Fibroblast of villous mesenchyme (primary cell): ENCODE results near the gene LCORL. TPM values are rescaled to one million over a fixed set of nuclear protein-coding genes. Genes with fewer than 3 reads are reported as not detected.
"Not testable (repeated sequence)": the region's sequence is repeated elsewhere in the genome, so short reads cannot be mapped to it uniquely, and the experiment has no call there.

Experiments used
- DNase-seq: peaks from one replicate; pipeline ENCODE4 v3.0.0-alpha.2; 2010; ENCODE audit warnings: low read depth
- H3K4me3 ChIP-seq: 2 replicates; pipeline ENCODE4 v1.5.1; 2011; ENCODE audit warnings: low read depth, mild to moderate bottlenecking, low read length
- total RNA-seq: library from RNA; depleted of rRNA; stranded (reverse); fragments of >200 nt; gene quantifications from 2 replicates; pipeline ENCODE4 v1.2.3, GENCODE V29; 2012
- TF ChIP-seq, protein P1 (sequence below): IDR thresholded peaks from 2 replicates; pipeline ENCODE4 v1.5.1; 2012; ENCODE audit warnings: low read depth, mild to moderate bottlenecking, low read length; ENCODE audit not compliant: insufficient read depth

LCORL gene
- total RNA-seq, 1 donor, result 19.4 TPM

DNA sequence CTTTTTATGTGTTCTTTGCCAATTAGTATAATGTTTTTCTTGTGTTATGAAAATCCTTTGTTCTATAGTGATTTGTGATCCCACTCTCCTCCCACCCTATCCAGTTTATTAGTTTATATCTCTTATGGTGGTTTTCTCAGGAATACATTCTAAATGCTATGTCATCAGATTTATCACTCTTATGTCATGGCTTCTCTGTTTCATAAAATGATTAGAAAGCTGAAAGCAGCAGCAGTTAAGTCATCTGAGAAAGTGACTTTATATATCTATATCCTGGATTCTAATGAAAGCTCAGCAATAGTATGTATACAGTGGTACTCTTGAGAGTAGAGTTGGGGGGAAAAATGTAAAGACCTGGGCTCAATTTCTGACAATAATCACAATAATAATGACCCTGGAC lies 169.6 kb downstream of the LCORL start:
- no peak overlapping the region for H3K4me3 ChIP-seq
- DNase-seq, result no peak
- TF ChIP-seq, protein P1, sequence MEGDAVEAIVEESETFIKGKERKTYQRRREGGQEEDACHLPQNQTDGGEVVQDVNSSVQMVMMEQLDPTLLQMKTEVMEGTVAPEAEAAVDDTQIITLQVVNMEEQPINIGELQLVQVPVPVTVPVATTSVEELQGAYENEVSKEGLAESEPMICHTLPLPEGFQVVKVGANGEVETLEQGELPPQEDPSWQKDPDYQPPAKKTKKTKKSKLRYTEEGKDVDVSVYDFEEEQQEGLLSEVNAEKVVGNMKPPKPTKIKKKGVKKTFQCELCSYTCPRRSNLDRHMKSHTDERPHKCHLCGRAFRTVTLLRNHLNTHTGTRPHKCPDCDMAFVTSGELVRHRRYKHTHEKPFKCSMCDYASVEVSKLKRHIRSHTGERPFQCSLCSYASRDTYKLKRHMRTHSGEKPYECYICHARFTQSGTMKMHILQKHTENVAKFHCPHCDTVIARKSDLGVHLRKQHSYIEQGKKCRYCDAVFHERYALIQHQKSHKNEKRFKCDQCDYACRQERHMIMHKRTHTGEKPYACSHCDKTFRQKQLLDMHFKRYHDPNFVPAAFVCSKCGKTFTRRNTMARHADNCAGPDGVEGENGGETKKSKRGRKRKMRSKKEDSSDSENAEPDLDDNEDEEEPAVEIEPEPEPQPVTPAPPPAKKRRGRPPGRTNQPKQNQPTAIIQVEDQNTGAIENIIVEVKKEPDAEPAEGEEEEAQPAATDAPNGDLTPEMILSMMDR, result no peak

DNA sequence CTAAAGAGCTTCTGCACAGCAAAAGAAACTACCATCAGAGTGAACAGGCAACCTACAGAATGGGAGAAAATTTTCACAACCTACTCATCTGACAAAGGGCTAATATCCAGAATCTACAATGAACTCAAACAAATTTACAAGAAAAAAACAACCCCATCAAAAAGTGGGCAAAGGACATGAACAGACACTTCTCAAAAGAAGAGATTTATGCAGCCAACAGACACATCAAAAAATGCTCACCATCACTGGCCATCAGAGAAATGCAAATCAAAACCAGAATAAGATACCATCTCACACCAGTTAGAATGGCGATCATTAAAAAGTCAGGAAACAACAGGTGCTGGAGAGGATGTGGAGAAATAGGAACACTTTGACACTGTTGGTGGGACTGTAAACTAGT lies 171.3 kb downstream of the LCORL start:
- not testable (repeated sequence) for DNase-seq, H3K4me3 ChIP-seq

DNA sequence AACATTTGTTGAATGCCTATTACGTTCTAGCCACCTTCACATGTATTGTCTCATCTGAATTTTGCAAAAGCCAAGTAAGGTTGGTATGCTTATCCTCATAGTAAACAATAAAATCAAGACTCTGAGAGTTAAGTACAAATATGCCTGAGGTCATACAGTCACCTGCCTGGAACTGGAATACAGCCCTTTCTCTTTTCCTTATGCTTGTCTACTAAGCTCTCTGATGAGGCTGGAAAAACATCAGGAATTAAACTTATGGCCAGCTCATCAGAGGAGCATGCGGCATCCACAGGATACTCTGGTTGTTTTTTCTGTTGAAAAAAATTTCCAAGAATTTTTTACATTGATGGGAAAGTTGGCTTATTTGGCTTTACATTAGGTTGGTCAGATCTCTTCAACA lies 175.3 kb downstream of the LCORL start:
- TF ChIP-seq, protein P1, result no peak
- no peak overlapping the region for H3K4me3 ChIP-seq
- no peak for DNase-seq

DNA sequence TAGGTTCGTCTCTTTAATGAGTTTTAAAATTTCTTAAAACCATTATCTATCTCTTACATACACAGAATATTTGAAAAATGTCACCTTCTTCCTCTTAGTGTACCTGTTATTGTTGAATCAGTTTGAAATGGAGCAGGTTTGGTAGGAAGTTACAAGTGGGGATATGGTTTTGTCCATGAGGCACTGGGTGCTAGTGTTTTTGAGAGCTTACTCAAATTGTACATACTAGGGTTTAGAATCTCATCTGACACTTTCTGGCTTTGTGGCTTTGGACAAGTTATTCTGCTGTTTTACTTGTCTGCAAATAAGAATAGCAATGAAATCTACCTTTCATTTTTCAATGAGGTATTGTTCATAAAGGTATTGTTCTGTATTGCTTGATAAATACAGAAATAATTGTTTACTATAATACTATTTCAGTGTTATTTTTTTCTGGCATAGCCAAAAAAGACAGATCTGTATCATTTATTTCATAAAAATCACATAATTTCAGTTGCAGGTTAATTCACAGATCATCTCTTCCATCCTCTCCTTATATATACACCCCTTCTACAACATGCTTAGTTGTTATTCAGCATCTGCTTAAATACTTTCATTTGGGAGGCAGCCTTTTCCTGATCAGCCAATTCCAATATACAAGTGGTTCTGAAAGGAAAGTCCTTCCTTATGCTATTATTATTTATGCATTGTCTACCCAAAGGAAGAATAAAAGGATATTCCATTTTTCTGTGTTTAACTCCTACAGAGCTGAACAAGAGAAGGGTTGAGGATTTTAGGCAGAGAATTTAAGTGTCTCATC lies 197.5 kb downstream of the LCORL start:
- H3K4me3 ChIP-seq, result no peak overlapping the region
- DNase-seq, result no peak
- TF ChIP-seq, protein P1, result no peak

DNA sequence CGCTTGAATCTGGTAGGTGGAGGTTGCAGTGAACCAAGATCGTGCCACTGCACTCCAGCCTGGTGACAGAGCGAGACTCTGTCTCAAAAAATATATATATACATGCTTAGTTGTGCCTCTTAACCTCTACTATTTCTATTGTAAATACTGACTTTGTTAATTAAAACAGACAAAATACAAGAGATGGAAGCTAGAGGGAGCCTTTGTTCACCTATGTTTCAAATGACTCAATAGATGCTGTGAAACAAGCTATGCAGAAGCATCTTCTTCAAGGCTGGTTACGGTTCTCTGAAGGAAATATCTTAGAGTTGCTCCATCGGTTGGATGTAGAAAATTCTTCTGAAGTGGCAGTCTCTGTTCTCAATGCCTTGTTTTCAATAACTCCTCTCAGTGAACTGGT lies 204.5 kb downstream of the LCORL start:
- TF ChIP-seq, protein P1, result peak; percentile 64
- no peak overlapping the region for H3K4me3 ChIP-seq
- peak; percentile 81 for DNase-seq

DNA sequence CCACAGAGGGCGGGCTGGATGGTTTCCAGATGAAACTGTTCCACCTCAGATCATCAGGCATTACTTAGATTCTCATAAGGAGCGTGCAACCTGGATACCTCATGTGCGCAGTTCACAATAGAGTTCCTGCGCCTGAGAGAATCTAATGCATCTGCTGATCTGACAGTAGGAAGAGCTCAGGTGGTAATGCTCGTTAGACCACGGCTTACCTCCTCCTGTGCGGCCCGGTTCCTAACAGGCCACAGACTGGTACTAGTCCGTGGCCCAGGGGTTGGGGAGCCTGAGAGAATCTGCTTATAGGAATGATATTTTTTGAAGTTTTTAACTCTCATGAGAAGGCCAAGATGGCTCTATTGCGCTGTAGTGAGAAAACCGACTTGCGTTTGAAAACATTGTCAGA lies 205.4 kb downstream of the LCORL start:
- TF ChIP-seq, protein P1, result no peak
- no peak for DNase-seq
- no peak overlapping the region for H3K4me3 ChIP-seq

DNA sequence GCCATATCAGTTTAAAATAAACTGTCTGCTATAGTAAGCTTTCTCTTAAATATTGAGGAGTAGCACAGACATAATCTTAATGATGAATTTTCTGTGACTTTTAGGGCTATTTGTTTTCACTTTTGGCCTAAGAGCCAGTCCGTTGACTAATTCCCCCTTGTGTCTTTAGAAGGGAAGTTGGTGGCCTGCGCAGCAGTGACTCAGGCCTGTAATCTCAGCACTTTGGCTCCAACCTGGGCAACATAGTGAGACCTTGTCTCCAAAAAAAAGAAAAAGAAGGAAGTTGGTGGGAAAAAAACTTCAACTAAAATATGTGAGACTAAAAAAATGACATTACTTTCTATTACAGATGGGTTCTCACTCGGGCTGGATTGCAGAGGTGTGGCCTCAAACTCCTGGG lies 207.4 kb downstream of the LCORL start:
- no peak overlapping the region for H3K4me3 ChIP-seq
- DNase-seq, result peak; percentile 45

More for the DNA sequence above, 207.4 kb downstream of the LCORL start:
- TF ChIP-seq, protein P1, result no peak
